ENCODE measurements around the gene MPST.
"Not testable (repeated sequence)": the region's sequence is repeated elsewhere in the genome, so short reads cannot be mapped to it uniquely, and the experiment has no call there.

MPST gene

GRCh38 chr22:36988075-36988832, 31.3 kb upstream of the MPST start:
- WGBS, 2 donors (ENCODE audit: extremely low coverage in 2 of 2, insufficient read length in 2 of 2, insufficient replicate concordance in 1 of 2) = no CpG with 5 or more reads among the region's 12 CpGs
- no peak for DNase-seq (ENCODE audit: low spot score)
- no peak overlapping the region for H2BK15ac ChIP-seq (ENCODE audit: low read length)
- no peaks in the 10 kb centered on the region for H3K4me1 ChIP-seq (ENCODE audit: control insufficient read depth in 2 of 2, insufficient read depth in 1 of 2, low read depth in 1 of 2, low read length in 2 of 2)
- H3K14ac ChIP-seq (ENCODE audit: low read length) = no peak overlapping the region
- no peak overlapping the region for H2BK5ac ChIP-seq (ENCODE audit: low read length)
- H2BK12ac ChIP-seq (ENCODE audit: low read length) = no peak overlapping the region
- H3K18ac ChIP-seq (ENCODE audit: low read length) = no peak overlapping the region
- no peak overlapping the region for H3K27ac ChIP-seq (replicated peaks; ENCODE audit: low read length)
- no peak overlapping the region for H3K4me3 ChIP-seq (ENCODE audit: low read length in 2 of 2)
- H4K91ac ChIP-seq (ENCODE audit: low read depth, low read length, poor library complexity) = no peak overlapping the region
- H4K8ac ChIP-seq (ENCODE audit: low read depth, low read length) = no peak overlapping the region
- no peak overlapping the region for H3K9ac ChIP-seq (ENCODE audit: low read depth, low read length, poor library complexity)
- no peak overlapping the region for H2BK120ac ChIP-seq (ENCODE audit: low read depth, low read length)
- no peak overlapping the region for H2AK5ac ChIP-seq (ENCODE audit: low read depth, low read length)
- no peak overlapping the region for H3K23ac ChIP-seq (ENCODE audit: low read depth, low read length, poor library complexity)
- no peak overlapping the region for H3K4me2 ChIP-seq (ENCODE audit: insufficient read depth, low read length, poor library complexity, severe bottlenecking)
- H3K27me3 ChIP-seq (ENCODE audit: control insufficient read depth in 3 of 3, insufficient read depth in 3 of 3, low read depth in 1 of 3, low read length in 3 of 3) = peaks cover 0 to 7% (median 1%) of the 10 kb centered on the region in 3 experiments
- no peaks in the 10 kb centered on the region for H3K79me1 ChIP-seq (ENCODE audit: low read depth, low read length)
- no peak overlapping the region for H3K4ac ChIP-seq (ENCODE audit: low read length)
- no peak overlapping the region for H2AFZ ChIP-seq (ENCODE audit: low read length)
- H3K9me3 ChIP-seq (replicated peaks in 1 of 2; ENCODE audit: control insufficient read depth in 2 of 2, insufficient read depth in 1 of 2, low read depth in 1 of 2, low read length in 2 of 2) = peaks cover 7 to 10% of the 10 kb centered on the region in 2 donors
- no peaks in the 10 kb centered on the region for H3K36me3 ChIP-seq (replicated peaks in 1 of 2; ENCODE audit: control insufficient read depth in 2 of 2, insufficient read depth in 2 of 2, low read length in 2 of 2)

- not testable (repeated sequence) for DNase-seq (ENCODE audit: low spot score); H3K27me3 ChIP-seq (ENCODE audit: control insufficient read depth in 3 of 3, insufficient read depth in 3 of 3, low read depth in 1 of 3, low read length in 3 of 3)
- WGBS, 2 donors (ENCODE audit: extremely low coverage in 2 of 2, insufficient read length in 2 of 2, insufficient replicate concordance in 1 of 2) = no CpG with 5 or more reads among the region's 4 CpGs
Observed at GRCh38 chr22:36989012-36989411, 30.5 kb upstream of the MPST start.

GRCh38 chr22:36990457-36990856, 29.1 kb upstream of the MPST start:
- Histone ChIP-seq H3K4ac (ENCODE audit: low read length) (no peak overlapping the region), H3K4me1 (ENCODE audit: control insufficient read depth in 2 of 2, insufficient read depth in 1 of 2, low read depth in 1 of 2, low read length in 2 of 2) (no peaks in the 10 kb centered on the region), H4K91ac (ENCODE audit: low read depth, low read length, poor library complexity) (no peak overlapping the region), H3K4me3 (ENCODE audit: low read length in 2 of 2) (no peak overlapping the region), H3K23ac (ENCODE audit: low read depth, low read length, poor library complexity) (no peak overlapping the region), H2BK15ac (ENCODE audit: low read length) (no peak overlapping the region), H2AK5ac (ENCODE audit: low read depth, low read length) (no peak overlapping the region), H3K9me3 (replicated peaks in 1 of 2; ENCODE audit: control insufficient read depth in 2 of 2, insufficient read depth in 1 of 2, low read depth in 1 of 2, low read length in 2 of 2) (peaks cover 7% of the 10 kb centered on the region in 2 donors), H3K14ac (ENCODE audit: low read length) (no peak overlapping the region), H3K79me1 (ENCODE audit: low read depth, low read length) (no peaks in the 10 kb centered on the region), H3K27me3 (ENCODE audit: control insufficient read depth in 3 of 3, insufficient read depth in 3 of 3, low read depth in 1 of 3, low read length in 3 of 3) (peaks cover 0 to 10% (median 0%) of the 10 kb centered on the region in 3 experiments), H3K18ac (ENCODE audit: low read length) (no peak overlapping the region), H3K27ac (replicated peaks; ENCODE audit: low read length) (no peak overlapping the region), H3K36me3 (replicated peaks in 1 of 2; ENCODE audit: control insufficient read depth in 2 of 2, insufficient read depth in 2 of 2, low read length in 2 of 2) (no peaks in the 10 kb centered on the region), H3K9ac (ENCODE audit: low read depth, low read length, poor library complexity) (no peak overlapping the region), H2BK120ac (ENCODE audit: low read depth, low read length) (no peak overlapping the region), H2AFZ (ENCODE audit: low read length) (no peak overlapping the region), H2BK12ac (ENCODE audit: low read length) (no peak overlapping the region), H4K8ac (ENCODE audit: low read depth, low read length) (no peak overlapping the region), H2BK5ac (ENCODE audit: low read length) (no peak overlapping the region), H3K4me2 (ENCODE audit: insufficient read depth, low read length, poor library complexity, severe bottlenecking) (no peak overlapping the region)
- DNase-seq (ENCODE audit: low spot score) = no peak
- WGBS, 2 donors (ENCODE audit: extremely low coverage in 2 of 2, insufficient read length in 2 of 2, insufficient replicate concordance in 1 of 2) = no CpG with 5 or more reads among the region's 6 CpGs

More at GRCh38 chr22:36989012-36989411, 30.5 kb upstream of the MPST start:
- not testable (repeated sequence) for H4K91ac ChIP-seq (ENCODE audit: low read depth, low read length, poor library complexity); H2BK120ac ChIP-seq (ENCODE audit: low read depth, low read length); H3K14ac ChIP-seq (ENCODE audit: low read length); H3K4me3 ChIP-seq (ENCODE audit: low read length in 2 of 2); H3K36me3 ChIP-seq (replicated peaks in 1 of 2; ENCODE audit: control insufficient read depth in 2 of 2, insufficient read depth in 2 of 2, low read length in 2 of 2); H3K4me1 ChIP-seq (ENCODE audit: control insufficient read depth in 2 of 2, insufficient read depth in 1 of 2, low read depth in 1 of 2, low read length in 2 of 2); H2AFZ ChIP-seq (ENCODE audit: low read length); H2BK12ac ChIP-seq (ENCODE audit: low read length); H3K4me2 ChIP-seq (ENCODE audit: insufficient read depth, low read length, poor library complexity, severe bottlenecking); H2AK5ac ChIP-seq (ENCODE audit: low read depth, low read length); H4K8ac ChIP-seq (ENCODE audit: low read depth, low read length); H3K79me1 ChIP-seq (ENCODE audit: low read depth, low read length); H3K4ac ChIP-seq (ENCODE audit: low read length); H3K9ac ChIP-seq (ENCODE audit: low read depth, low read length, poor library complexity); H3K27ac ChIP-seq (replicated peaks; ENCODE audit: low read length); H2BK15ac ChIP-seq (ENCODE audit: low read length); H3K18ac ChIP-seq (ENCODE audit: low read length); H3K9me3 ChIP-seq (replicated peaks in 1 of 2; ENCODE audit: control insufficient read depth in 2 of 2, insufficient read depth in 1 of 2, low read depth in 1 of 2, low read length in 2 of 2); H3K23ac ChIP-seq (ENCODE audit: low read depth, low read length, poor library complexity); H2BK5ac ChIP-seq (ENCODE audit: low read length)

- Histone ChIP-seq H3K36me3 (replicated peaks in 1 of 2; ENCODE audit: control insufficient read depth in 2 of 2, insufficient read depth in 2 of 2, low read length in 2 of 2) (no peaks in the 10 kb centered on the region), H2AFZ (ENCODE audit: low read length) (no peak overlapping the region), H3K27ac (replicated peaks; ENCODE audit: low read length) (no peak overlapping the region), H3K23ac (ENCODE audit: low read depth, low read length, poor library complexity) (no peak overlapping the region), H3K4me1 (ENCODE audit: control insufficient read depth in 2 of 2, insufficient read depth in 1 of 2, low read depth in 1 of 2, low read length in 2 of 2) (no peaks in the 10 kb centered on the region), H2BK15ac (ENCODE audit: low read length) (no peak overlapping the region), H3K4me3 (ENCODE audit: low read length in 2 of 2) (no peak overlapping the region), H4K91ac (ENCODE audit: low read depth, low read length, poor library complexity) (no peak overlapping the region), H3K9me3 (replicated peaks in 1 of 2; ENCODE audit: control insufficient read depth in 2 of 2, insufficient read depth in 1 of 2, low read depth in 1 of 2, low read length in 2 of 2) (peaks cover 0 to 2% of the 10 kb centered on the region in 2 donors), H3K4me2 (ENCODE audit: insufficient read depth, low read length, poor library complexity, severe bottlenecking) (no peak overlapping the region), H2AK5ac (ENCODE audit: low read depth, low read length) (no peak overlapping the region), H3K14ac (ENCODE audit: low read length) (no peak overlapping the region), H3K4ac (ENCODE audit: low read length) (no peak overlapping the region), H3K9ac (ENCODE audit: low read depth, low read length, poor library complexity) (no peak overlapping the region), H2BK12ac (ENCODE audit: low read length) (no peak overlapping the region), H2BK120ac (ENCODE audit: low read depth, low read length) (no peak overlapping the region), H4K8ac (ENCODE audit: low read depth, low read length) (no peak overlapping the region), H3K27me3 (ENCODE audit: control insufficient read depth in 3 of 3, insufficient read depth in 3 of 3, low read depth in 1 of 3, low read length in 3 of 3) (peaks cover 0 to 11% (median 0%) of the 10 kb centered on the region in 3 experiments), H2BK5ac (ENCODE audit: low read length) (no peak overlapping the region), H3K18ac (ENCODE audit: low read length) (no peak overlapping the region), H3K79me1 (ENCODE audit: low read depth, low read length) (no peaks in the 10 kb centered on the region)
- no CpG with 5 or more reads among the region's 6 CpGs for WGBS, 2 donors (ENCODE audit: extremely low coverage in 2 of 2, insufficient read length in 2 of 2, insufficient replicate concordance in 1 of 2)
- no peak for DNase-seq (ENCODE audit: low spot score)
Observed at GRCh38 chr22:36991206-36991605, 28.3 kb upstream of the MPST start.
